C4-2B (cell line): ENCODE data around the gene LTBP1.
"Not testable (repeated sequence)": the region's sequence is repeated elsewhere in the genome, so short reads cannot be mapped to it uniquely, and the experiment has no call there.

Source experiments
- H3K27ac ChIP-seq: fragments of 450-650 bp; 2 replicates; pipeline ENCODE4 v1.5.1; 2017
- ZFX ChIP-seq: fragments of 450-650 bp; IDR thresholded peaks from 2 replicates; pipeline ENCODE4 v1.6.1; 2017
- TF ChIP-seq, protein P1 (sequence below): fragments of 450-650 bp; conservative IDR thresholded peaks from 2 replicates; pipeline ENCODE4 v1.5.1; 2017; ENCODE audit warnings: mild to moderate bottlenecking

LTBP1 gene

DNA sequence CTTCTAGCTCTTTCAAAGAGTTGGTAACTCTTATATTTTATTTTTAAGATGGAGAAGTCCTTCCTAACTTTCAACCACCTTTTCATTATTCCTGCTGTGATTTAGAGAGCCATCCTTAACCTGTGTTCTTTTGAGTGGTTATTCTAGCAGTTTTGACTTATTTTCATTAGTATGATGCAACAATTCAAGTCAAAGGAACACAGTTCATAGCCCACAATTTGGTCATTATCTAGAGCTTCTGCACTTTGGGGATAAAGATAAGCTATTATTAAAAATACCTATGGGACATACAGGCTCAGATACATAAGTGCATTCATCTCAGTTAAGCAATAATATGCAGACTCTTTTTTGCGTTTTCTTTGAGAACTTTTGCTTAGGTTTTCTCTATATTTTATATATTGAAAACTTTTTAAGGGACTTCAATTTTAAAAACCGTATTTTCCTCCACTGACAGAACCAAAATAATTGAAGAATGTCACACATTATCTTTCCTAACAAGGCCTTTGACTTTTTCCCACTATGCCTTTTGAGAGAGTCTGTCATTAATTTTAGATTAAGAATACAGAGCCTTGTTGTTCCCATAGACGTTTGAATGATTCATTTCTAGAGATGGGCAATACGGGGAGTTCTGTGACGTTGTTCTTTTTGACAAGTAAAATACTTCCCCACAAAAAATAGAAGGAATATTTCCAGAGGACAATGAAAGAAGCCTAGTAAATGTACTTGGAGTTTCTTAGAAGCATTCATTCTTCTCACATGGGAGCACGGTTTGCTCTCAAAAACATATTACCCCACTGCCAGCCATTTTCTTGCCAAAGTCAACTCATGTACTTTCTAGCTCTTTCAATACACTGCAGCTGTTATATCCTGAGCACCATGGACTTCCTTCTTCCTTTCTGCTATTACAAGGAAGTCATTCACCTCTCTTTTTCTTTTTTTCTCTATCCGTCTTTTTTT lies 486.8 kb downstream of the LTBP1 start:
- TF ChIP-seq, protein P1, sequence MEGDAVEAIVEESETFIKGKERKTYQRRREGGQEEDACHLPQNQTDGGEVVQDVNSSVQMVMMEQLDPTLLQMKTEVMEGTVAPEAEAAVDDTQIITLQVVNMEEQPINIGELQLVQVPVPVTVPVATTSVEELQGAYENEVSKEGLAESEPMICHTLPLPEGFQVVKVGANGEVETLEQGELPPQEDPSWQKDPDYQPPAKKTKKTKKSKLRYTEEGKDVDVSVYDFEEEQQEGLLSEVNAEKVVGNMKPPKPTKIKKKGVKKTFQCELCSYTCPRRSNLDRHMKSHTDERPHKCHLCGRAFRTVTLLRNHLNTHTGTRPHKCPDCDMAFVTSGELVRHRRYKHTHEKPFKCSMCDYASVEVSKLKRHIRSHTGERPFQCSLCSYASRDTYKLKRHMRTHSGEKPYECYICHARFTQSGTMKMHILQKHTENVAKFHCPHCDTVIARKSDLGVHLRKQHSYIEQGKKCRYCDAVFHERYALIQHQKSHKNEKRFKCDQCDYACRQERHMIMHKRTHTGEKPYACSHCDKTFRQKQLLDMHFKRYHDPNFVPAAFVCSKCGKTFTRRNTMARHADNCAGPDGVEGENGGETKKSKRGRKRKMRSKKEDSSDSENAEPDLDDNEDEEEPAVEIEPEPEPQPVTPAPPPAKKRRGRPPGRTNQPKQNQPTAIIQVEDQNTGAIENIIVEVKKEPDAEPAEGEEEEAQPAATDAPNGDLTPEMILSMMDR, result no peak
- TF ChIP-seq ZFX, result no peak
- no peak overlapping the region for H3K27ac ChIP-seq

DNA sequence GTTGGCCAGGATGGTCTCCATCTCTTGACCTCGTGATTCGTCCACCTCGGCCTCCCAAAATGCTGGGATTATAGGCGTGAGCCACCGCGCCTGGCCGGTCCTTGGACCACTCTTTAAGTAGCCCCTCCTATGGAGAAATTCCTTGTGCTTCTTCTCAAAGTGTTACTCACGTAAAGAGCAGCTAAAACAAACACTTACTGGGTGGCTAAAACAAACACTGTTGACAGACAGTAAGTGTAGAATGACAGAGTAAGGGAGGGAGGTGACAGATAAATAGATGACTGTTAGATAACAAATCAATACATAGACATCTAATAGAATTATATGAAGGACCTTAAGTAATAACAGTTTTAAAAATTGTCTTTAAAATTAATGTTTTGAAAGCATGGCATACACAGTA lies 488.8 kb downstream of the LTBP1 start:
- no peak overlapping the region for H3K27ac ChIP-seq
- TF ChIP-seq, protein P1, result no peak
- no peak for TF ChIP-seq ZFX

DNA sequence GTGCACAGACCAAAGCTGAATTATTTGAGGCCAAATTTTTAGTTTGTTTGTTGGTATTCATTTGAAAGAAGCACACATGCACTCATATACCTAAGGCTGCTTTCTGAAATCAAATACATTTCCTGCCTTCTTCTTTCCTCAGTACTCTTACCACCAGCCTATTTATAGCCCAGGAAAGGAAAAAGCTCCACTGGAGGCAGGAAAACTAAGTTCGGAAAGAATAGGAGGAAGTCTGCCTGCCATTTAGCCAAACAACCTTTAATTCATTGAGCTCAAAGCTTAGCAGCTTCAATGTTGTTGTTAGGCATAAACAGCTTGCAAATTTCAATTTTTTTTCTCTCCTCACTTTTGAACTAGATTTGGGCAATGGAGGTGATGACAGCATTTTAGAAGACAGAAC lies 489.3 kb downstream of the LTBP1 start:
- no peak overlapping the region for H3K27ac ChIP-seq
- TF ChIP-seq, protein P1, result no peak
- no peak for TF ChIP-seq ZFX

DNA sequence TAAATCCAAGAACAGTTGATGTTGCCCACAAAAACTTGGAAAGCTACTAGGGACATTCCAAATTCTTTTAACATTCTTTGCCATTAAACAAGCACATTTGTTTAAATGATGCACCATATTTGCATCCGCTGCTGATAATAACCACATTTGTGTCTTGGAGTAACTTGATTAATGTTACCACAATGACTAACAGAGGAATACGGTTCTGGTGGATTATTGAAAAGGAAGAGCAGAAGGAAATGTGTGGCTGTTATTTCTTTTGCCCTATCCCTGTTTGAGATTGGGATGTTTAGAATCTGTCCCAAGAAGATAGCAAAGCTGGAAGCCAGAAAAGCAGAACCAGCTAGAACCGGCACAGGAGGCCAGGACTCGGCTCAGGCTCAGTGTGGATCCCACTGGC lies 490.5 kb downstream of the LTBP1 start:
- H3K27ac ChIP-seq, result no peak overlapping the region

DNA sequence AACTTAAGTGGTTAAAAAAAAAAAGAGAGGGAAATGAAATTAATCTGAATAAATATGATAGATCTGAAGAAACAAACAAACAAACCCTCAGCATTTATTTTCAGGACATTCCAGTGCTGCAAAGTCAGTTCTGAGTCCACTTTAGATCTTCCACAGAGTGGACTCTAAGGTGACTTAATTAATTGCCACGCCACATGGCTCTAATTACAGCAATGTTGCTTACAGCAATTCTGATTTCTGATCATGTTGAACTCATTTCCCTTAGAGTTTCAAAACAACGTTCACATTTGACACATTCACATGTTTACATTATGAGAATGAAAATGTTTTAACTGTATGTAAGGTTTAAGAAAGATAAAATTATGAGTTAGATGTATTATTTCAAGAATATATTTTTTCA lies 491.1 kb downstream of the LTBP1 start:
- no peak overlapping the region for H3K27ac ChIP-seq

More for the DNA sequence above, 490.5 kb downstream of the LTBP1 start:
- TF ChIP-seq, protein P1, result no peak
- TF ChIP-seq ZFX, result no peak

DNA sequence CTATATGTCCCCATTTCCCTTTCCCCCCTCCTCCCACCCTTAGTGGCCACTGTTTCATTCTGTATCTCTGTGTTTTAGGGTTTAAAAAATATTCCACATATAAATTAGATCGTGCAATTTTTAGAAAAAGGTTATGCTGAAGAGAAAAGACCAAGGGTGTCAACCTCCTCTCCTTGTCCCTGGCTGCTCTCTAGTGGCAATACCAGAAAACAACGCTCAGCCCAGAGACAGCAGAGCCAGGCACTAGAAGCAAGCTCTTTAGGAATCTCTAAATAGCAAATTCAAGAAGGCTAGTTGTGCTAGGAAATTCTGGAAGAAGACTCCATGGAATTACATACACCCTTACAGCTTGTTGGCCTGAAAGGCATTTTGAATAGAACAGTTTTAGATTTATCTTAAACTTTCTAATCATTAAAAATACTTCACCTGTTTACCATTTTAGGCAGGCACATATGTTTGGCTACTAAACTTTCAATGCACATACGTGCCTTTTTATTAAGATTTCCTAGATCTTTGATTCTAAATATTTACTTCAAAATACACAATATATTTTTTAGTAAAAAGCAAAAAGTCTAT lies 494.6 kb downstream of the LTBP1 start:
- H3K27ac ChIP-seq, result no peak overlapping the region
- TF ChIP-seq, protein P1, result peak; percentile 70
- TF ChIP-seq ZFX, result no peak

More for the DNA sequence above, 491.1 kb downstream of the LTBP1 start:
- TF ChIP-seq ZFX, result no peak
- TF ChIP-seq, protein P1, result no peak

DNA sequence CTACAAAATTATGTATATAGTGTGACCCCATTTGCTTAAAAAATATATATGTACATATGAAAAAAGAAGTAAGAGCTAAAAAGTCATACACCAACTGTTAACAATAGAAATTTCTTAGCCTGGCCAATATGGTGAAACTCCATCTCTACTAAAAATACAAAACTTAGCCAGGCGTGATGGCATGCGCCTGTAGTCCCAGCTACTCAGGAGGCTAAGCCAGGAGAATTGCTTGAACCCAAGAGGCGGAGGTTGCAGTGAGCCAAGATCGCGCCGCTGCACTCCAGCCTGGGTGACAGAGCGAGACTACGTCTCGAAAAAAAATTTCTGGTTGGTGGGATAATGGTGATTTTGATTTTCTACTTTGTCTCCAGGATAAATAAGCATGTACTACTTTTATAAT lies 495.3 kb downstream of the LTBP1 start:
- H3K27ac ChIP-seq, result not testable (repeated sequence)
